HG02938 (cell line): Measurements from ENCODE around the gene ITPKA.

Experiments used
- ATAC-seq: cut with Tn5 transposase; IDR thresholded peaks from one replicate; pipeline ENCODE4 v1.9.1; 2021; ENCODE audit warnings: mild to moderate bottlenecking, moderate library complexity; ENCODE audit not compliant: unreplicated experiment

Gene ITPKA

GRCh38 chr15:41489641-41490040 lies 4.0 kb upstream of the ITPKA start:
- ATAC-seq = no peak

GRCh38 chr15:41490355-41490754 lies 3.3 kb upstream of the ITPKA start:
- ATAC-seq = no peak

- ATAC-seq = no peak
Observed at GRCh38 chr15:41491889-41492288, 1.8 kb upstream of the ITPKA start.

- no peak for ATAC-seq
Observed at GRCh38 chr15:41492597-41493204, 973 bp upstream of the ITPKA start.

- ATAC-seq = peak; percentile 19
Observed at GRCh38 chr15:41493902-41494189, 172 bp downstream of the ITPKA start.

- ATAC-seq = peak; percentile 18
Observed at GRCh38 chr15:41494190-41494921, 682 bp downstream of the ITPKA start.

- ATAC-seq = no peak
Observed at GRCh38 chr15:41494922-41495735, 1.5 kb downstream of the ITPKA start.

GRCh38 chr15:41495736-41496599 lies 2.3 kb downstream of the ITPKA start:
- ATAC-seq = no peak

GRCh38 chr15:41498657-41499056 lies 5.0 kb downstream of the ITPKA start:
- no peak for ATAC-seq

GRCh38 chr15:41499109-41499851 lies 5.6 kb downstream of the ITPKA start:
- no peak for ATAC-seq

- ATAC-seq = no peak
Observed at GRCh38 chr15:41501191-41501917, 7.7 kb downstream of the ITPKA start.

GRCh38 chr15:41501931-41502794 lies 8.5 kb downstream of the ITPKA start:
- ATAC-seq = no peak

GRCh38 chr15:41502795-41503668 lies 9.4 kb downstream of the ITPKA start:
- no peak for ATAC-seq

GRCh38 chr15:41503669-41504010 lies 10.0 kb downstream of the ITPKA start:
- no peak for ATAC-seq

GRCh38 chr15:41504751-41505492 lies 11.2 kb downstream of the ITPKA start:
- no peak for ATAC-seq

GRCh38 chr15:41505776-41506175 lies 12.1 kb downstream of the ITPKA start:
- no peak for ATAC-seq

GRCh38 chr15:41506796-41507341 lies 13.2 kb downstream of the ITPKA start:
- ATAC-seq = no peak
